Fibroblast of mammary gland (primary cell): Measurements from ENCODE around the gene SLC7A6.

Experiments
- DNase-seq: peaks from one replicate; pipeline ENCODE4 v3.0.0-alpha.2; 2010; ENCODE audit warnings: low read depth
- H3K4me3 ChIP-seq: 2 replicates; pipeline ENCODE4 v1.5.1; 2011; ENCODE audit warnings: low read depth, mild to moderate bottlenecking, low read length, moderate library complexity; ENCODE audit not compliant: control insufficient read depth
- CTCF ChIP-seq: conservative IDR thresholded peaks from 2 replicates; pipeline ENCODE4 v1.5.1; 2011; ENCODE audit warnings: low read depth, low read length, inconsistent platforms; ENCODE audit not compliant: control insufficient read depth, insufficient read depth

The SLC7A6 gene

DNA sequence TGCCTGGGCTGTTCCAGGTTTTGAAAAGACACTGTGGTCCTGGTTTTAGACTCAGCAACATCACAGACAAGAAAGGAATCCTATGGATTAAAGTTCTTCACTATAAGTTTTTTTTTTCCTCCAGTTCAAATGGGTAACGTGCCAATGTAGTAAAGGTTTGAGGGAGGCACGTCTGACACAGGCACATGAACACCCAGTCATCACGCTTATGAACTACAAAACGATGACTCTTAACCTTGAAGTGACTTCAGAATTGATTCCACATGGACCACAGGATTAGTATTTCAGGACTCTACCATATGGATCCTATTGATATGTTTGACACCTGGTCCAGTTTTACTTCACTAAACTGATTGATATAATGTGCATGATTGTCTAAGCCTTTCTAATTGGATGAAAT lies 48.8 kb downstream of the SLC7A6 start:
- DNase-seq = peak; percentile 56
- no peak for TF ChIP-seq CTCF
- H3K4me3 ChIP-seq = no peak overlapping the region

GRCh38 chr16:68319185-68319908 lies 55.0 kb downstream of the SLC7A6 start:
- no peak for TF ChIP-seq CTCF
- DNase-seq = no peak
- no peak overlapping the region for H3K4me3 ChIP-seq

GRCh38 chr16:68324336-68324735 lies 60.0 kb downstream of the SLC7A6 start:
- H3K4me3 ChIP-seq = no peak overlapping the region
- no peak for TF ChIP-seq CTCF
- no peak for DNase-seq

GRCh38 chr16:68324780-68325357 lies 60.5 kb downstream of the SLC7A6 start:
- peak; percentile 22 for DNase-seq
- TF ChIP-seq CTCF = no peak
- no peak overlapping the region for H3K4me3 ChIP-seq

DNA sequence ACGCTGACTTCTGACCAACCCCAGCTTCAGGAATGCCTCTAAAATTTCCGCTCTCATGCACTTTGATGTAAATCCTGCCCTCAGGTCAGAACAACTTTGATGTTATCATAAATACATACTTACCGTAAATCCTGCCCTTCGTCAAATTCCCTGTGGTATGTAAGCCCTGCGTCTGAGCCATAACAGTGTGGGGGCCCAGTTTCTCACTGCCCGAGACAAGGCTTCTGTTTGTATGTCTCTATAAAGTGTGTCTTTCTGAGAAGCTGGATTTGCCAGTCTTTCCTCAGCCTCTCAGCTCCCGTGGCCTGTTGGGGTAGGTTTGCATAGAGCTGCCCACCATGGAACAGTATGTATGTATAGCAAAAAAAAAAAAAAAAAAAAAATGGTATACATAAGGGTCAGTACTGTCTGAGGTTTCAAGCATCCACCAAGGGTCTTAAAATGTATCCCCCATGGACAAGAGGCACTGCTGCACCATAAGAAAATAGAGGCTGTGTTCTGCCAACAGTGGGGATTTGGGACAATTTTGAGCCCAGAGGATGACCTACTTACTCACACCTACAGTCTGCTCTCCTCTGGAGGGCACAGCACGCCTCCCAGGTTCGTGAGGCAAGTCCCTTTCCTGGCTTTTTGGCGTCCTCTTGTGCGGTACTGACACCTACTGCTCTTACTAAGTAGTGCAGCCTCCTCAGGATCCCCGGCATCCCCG lies 64.0 kb downstream of the SLC7A6 start:
- H3K4me3 ChIP-seq = no peak overlapping the region
- DNase-seq = peak; percentile 85
- TF ChIP-seq CTCF = peak; percentile 93

DNA sequence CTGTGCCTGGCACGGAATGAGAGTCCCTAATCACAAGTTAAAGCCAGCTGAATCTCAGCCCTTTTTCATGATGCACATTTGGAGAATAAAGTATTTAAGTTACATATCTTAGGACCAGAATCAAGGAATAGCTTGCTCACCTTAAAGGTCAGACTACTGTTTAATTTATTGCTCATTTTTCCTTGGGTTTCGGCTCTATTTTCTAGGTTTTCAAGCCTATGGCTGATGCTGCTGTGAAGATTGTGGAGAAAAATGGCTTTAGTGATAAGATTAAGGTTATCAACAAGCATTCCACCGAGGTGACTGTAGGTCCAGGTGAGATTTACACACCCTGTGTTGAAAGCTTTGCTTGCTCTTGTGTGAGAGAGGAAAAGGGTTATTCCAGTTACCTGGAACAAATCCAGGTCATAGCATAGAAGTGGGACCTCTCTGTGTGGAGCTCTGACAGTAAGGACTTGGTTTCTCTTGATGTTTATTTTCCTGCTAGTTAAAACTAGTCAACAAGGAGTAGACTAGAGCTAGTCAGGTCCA lies 64.6 kb downstream of the SLC7A6 start:
- no peak overlapping the region for H3K4me3 ChIP-seq
- DNase-seq = no peak
- TF ChIP-seq CTCF = no peak
